T-helper 2 cell treated with Interferon-gamma antibody and Interleukin-4, amounts not matched to agents 100 ng/mL and 5 ng/mL, for 36 hours (primary cell): ENCODE data around the gene LDLRAD4. TPM values are rescaled to one million over a fixed set of nuclear protein-coding genes. Genes with fewer than 3 reads are reported as not detected.

Source experiments
- intact Hi-C: fragments of 100-400 bp; cut with micrococcal nuclease; formaldehyde crosslinking; loops from one replicate; pipeline ENCODE4 v1.15.1; 2023
- total RNA-seq: library from RNA; stranded (reverse); gene quantifications from 2 replicates; pipeline ENCODE4 v1.2.3, GENCODE V29; 2022

Gene LDLRAD4
- total RNA-seq, 1 donor from 2014 or later: 28.5 TPM

DNA sequence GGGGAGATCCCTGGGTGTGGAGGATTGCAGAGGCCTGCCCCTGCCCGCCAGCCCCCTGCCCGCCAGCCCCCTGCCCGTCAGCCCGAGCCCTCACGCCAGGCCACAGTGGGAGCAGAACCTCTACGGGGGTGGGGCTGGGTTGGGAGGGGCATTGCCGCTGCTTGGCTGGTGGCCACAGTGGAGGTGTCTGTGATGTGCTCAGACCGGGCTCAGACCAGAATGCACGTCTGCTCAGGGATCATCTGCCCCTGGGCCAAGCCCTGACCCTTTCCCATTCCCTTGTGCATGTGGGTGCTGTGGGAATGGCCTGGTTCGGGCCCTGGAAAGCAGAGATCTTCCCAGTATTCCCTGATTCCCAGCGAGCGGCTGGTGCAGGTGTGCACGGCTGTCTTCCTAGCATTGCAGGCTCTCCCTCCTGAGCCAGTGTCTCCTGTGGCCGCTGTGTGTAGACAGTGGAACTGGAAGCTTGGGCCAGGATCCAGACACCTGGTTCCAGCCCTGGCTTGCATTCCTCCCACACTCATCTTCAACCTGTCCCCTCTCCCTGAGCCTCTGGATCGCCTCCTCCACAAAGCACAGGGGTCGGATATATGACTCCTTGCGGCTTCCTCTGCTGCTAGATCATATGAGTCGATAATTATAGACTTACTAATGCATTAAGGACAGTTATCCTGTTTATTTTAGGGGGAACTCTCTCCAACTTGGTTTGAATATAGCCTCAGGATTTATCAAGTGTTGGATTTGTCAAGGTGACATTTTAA, 161.6 kb downstream of the LDLRAD4 start:
- intact Hi-C loops: loop anchor here (2.0 to 5.0 kb wide), 3 partner anchors 88 to 347 kb away; partner anchors contain the start of genes FAM210A and RNMT

DNA sequence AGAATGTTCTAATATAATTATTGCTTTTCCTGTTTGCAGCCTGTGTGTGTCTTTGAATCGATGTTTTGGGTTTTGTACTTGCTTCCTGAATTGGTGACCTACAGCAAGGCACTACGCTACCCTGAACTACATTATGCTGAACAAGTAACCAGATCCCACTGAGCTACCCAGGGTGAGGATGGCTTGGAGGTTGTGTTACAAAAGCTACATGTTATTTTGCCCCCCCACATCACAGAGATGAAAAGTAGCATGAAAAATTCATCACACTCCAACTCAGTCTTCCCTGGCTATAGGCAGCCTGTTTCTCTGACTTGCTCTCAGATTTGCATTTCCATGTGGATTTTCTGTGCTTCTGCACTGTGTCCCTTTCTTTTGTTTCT, 162.1 kb downstream of the LDLRAD4 start:
- intact Hi-C loops: no loop called here

DNA sequence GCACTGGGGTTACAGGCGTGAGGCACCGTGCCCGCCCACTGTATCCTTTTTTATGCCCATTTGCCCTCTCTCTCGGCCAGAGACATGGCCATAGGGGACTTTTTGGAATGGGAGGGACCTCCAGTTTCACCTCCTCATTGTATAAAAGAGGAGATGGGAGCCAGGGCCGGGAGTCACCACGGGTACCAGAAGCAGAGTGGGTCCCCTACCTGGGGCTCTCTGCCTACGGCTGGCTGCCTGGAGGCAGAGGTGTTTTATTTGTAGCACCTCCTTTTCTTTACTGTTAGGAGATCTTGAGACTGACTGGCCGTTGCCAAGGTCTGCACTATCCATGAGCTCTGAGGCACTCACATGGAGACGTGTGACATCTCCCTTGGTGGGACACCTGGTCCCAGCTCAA, 162.8 kb downstream of the LDLRAD4 start:
- intact Hi-C loops: no loop called here

DNA sequence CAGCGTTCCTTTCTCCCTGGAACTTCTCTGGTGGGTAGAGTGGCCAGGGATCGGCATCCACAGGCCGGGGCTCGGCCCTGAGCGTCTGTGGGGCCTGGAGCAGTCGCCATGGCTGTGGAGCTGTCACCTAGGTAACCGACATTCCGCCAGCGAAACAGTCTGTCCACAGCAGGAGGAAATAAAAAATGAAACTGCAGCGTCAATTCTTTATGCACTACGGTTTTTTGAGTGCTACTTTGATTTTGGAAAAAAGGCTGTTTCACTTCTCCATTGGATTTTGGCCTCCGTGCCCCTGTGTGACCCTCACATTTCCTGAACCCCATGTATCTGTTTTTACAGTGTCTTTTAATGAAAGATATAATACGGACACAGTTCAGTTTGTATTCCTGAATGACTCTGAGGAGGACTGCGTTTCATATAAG, 163.4 kb downstream of the LDLRAD4 start:
- intact Hi-C loops: loop anchor here (2.0 kb wide), 1 partner anchor 165 kb away; no protein-coding TSS in a partner anchor

DNA sequence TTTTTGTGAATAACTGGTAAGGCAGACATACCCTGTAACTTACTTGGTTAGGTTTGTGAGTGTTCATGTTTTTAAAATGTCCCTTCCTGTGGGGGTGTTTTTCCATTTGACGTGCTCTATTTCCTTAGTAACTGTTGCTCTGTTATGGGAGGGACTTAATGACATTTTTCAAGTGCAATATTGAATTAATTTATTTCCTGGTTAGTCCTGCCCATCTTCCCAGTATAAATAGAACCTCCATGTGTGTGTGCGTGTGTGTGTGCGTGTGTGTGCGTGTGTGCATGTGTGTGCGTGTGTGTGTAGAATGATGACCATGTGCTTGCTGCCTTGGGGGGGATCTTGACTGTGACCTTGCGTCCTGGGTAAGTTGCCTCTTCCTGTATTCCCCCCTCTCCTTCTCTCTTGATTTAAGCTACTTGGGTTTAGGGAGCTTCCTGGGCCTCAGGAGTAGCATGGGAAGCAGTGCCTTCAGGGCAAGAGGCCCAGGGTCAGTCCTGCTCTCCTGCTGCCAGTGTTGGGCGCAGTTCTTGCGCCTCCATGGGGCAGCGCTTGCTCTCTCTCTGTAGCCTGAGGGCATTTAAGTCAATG, 163.9 kb downstream of the LDLRAD4 start:
- intact Hi-C loops: loop anchor here (2.0 kb wide), 1 partner anchor 166 kb away; no protein-coding TSS in a partner anchor

DNA sequence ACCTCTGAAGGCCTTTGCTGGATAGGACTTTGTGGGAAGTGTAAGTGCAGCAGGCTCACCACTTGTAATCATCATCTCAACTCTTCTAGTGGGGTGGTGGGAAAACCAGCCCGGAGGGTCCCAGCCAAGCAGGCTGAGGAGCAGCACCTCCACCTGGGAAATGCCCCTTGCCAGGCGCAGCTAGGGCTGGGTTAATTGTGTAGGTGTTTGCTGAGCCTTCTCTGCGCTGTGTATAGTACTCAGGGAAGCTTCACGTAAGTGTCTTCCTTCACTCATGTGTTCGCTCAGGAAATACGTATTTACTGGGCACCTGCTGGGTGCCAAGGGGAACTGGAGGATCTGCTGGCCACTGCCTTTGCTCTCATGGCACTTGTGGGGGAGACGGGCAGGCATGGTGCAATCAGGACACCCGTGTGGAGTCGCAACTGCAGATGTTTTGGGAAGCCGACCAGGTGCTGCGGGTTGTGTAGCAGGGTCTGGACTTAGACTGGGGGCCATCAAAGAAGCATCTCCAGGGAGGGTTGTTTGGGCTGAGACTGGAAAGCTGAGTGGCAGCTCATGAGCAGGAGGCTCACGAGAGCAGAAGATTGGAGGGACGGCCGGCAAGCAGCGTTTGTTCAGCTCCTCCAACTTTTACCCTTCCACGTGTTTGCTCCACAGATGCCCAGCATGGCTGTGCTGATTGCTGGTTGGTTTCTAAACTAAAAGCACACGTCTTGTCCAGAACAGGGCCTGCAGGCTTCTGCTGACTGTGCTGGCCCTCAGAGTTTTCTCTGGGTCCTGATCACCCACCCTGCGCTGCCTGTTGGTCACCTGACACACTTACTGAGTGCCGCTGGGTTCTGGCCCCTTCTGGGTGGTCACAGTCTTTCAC, 164.6 kb downstream of the LDLRAD4 start:
- intact Hi-C loops: loop anchor here (2.0 kb wide), 1 partner anchor 166 kb away; no protein-coding TSS in a partner anchor

DNA sequence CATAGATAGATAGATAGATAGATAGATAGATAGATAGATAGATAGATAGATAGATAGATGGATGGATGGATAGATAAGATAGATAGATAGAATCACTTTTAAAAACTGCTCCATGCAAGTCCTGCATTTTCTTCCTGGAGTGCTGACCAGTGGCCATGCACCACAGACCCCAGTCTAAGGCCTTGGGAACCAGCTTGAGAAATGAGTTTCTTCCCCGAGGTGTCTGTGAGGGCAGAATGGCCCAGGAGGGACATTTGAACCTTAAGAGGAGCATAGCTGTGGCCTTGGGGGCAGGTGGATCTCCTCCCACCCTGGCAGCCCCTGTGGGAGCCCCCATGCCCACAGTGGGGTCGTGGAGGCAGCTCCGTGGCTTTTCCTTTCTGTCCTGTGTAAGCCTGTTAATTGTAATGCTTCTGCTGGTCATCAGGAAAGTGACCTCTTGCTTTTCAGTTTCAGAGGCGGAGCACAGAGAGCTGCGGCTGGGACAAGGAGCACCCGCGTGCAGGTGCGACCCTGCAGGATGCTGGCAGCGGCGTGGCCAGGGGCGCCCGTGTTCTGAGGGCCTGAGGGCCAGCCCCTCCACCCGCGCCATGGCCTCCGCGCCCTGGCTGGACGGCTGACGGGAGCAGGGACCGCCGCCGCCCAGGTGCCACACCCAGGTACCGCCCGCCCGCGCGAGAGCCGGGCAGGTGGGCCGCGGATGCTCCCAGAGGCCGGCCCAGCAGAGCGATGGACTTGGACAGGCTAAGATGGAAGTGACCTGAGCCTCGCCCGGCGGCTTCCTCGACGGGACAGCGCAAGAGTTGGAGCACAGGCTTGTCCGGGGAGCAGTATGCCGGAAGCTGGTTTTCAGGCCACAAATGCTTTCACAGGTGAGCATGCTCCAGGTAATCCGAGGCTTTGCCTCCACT, 168.6 kb downstream of the LDLRAD4 start:
- intact Hi-C loops: no loop called here

DNA sequence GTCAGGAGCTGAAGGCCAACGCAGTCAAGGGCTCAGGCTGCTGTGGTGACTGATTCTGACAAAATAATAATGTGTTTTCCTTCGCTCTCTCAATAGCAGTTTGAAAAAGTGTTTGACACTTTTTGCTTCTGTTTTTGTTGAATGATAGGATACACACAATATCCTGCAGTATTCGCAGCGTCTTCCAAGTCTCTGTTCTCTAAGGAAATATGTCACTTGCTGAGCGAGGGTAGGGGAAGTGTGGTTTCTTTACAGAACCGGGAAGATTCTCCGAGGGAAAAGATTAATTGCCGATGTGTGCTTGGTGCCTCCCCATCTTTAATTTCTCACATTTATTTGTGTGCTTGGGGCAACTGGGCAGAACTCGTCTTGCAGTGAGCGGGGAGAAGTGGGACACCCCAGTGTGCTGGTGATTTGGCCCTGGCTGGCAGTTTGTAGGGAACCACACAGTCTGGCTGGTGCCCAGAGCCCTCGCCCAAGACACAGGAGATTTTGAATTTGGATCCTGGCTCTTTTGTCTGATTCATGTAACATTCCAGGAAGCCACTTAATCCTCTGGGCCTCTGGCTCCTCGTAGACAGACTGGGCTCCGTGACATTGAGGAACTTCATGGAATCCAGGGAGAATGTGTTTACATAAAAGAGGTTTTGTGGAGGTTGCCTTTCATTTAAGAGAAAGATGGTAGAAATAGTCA, 169.4 kb downstream of the LDLRAD4 start:
- intact Hi-C loops: no loop called here

DNA sequence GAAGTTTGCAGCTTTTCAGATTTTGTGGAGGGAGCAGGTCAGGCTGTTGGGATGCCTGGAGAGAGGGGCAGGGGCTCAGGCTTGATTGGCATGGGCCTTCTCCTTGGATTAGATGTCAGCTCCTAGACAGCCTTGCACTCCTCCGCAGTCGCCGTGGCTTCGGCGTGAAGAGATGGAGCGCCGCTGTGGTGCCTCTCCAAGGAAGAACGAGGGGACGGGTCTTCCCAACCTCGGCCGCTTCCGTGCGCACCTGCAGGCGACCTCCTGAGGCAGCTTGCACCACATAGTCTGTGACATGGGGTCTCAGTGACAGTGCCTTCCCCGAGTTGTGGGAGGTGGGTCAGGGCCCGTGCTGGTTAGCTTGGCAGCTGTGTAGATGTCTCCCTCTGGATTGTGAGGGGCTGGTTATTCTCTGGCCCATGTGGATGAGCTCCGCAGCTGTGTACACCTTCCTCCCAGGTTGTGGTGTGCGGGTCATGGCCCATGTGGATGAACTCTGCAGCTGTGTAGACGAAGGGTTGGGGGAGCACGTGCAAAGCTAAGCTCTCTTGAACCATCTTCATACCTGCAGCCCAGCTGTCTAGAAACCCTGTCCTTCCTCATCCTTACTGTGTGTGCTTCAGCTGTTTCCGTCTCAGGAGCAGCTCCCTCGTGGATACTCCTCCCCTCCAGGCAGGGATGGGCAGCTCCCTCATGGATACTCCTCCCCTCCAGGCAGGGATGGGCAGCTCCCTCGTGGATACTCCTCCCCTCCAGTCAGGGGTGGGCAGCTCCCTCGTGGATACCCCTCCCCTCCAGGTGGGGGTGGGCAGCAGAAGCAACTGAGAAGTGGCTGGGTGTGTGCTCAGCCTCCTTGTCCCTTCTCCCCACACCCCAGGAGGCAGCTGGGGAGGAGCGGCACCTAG, 170.3 kb downstream of the LDLRAD4 start:
- intact Hi-C loops: no loop called here

DNA sequence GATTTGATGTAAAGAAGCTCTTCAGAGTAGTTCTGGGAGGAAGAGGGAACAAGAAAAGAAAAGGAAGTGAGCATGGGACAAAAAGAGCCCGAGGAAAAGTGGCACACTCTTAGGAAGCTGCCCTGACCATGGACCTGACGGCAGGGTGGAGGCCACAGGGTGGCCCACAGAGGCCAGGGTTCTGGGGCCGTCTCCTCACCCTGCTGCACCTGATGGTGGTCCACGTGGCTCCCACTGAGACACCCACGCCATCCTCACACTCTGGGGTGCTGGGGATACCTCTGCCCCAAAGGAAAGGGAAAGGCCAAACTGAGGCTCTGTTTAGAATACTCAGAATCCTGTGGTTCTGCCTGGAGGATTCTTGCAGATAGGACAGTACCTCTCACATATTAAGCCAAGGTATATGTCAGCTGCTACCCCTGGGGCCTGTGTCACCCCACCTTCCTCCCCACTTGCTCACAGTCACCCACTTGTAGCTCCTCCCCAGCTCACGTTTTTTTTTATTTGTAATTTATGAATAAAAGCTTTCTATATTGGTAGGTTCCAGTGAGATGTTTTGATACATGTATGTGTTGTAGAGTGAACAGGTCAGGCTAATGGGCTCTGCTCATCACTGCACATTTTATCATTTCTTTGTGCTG, 171.1 kb downstream of the LDLRAD4 start:
- intact Hi-C loops: no loop called here

DNA sequence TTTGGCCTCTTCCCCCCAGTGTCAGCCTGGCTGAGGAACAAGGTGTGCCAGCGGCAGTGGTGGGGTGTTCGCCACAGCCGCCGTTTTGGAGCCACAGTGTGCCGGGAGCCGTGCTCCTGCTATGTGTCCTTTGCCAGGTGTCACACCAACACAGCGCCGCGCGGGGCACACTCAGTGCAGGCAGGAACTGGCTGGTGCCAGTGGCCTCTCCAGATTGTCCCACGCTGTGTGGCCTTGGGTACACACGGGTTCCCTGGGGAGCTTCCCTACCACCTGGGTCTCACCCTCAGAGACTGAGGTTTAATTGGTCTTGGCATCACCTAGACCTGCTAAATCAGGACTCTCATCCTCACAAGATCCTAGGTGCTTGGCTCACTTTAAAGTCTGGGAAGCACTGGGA, 171.6 kb downstream of the LDLRAD4 start:
- intact Hi-C loops: no loop called here

DNA sequence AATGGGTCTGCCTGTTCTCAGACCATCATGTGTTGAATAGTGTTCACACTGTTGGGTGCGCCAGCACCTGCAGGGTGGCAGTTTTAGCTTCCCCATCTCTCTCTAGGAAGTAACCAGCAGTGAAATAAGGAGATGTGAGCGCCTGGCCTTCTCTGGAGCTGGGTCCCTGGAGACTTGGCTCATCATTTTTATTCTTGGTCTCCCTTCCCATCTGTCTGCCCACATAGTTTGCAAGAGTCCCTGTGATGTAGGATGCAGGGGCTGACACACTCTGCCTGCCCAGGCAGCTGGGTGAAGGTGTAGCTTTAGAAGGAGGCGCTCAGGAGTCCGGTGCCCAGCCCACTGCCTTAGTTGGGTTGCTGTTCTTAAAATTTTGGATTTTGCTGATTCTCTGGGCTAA, 172.2 kb downstream of the LDLRAD4 start:
- intact Hi-C loops: no loop called here

DNA sequence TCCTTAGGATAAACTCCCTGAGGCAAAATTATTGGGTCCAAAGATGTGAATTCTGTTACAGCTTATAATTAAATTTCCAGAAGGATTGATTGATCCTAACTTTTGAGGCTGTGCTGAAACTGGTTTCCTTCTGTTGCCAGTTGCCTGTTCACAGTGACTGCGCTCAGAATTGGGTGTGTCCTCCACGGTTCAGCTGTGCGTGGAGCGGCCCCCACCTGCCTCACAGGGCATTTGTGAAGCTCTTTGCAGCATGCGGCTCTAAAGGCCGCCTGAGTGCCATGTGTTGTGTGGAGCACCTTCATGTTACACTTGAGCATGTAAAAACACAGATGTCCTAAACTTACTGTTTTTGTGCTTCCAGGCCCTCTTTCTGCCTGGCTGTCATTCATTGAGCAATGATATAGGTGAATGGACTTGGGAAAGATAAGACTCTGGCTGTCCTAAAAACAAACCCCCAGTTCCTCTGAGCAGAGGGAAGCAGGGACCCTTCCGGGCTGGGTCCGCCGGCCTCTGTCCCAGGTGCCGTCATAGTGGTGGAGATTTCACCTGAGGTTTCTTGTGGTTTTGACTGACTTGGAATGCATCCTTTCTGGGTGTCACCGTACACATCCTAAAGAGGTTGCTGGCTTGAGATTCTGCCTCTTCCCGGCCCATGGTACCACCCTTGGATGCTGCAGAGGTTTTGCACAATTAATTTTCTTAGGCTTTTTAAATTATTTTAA, 173.6 kb downstream of the LDLRAD4 start:
- intact Hi-C loops: no loop called here

DNA sequence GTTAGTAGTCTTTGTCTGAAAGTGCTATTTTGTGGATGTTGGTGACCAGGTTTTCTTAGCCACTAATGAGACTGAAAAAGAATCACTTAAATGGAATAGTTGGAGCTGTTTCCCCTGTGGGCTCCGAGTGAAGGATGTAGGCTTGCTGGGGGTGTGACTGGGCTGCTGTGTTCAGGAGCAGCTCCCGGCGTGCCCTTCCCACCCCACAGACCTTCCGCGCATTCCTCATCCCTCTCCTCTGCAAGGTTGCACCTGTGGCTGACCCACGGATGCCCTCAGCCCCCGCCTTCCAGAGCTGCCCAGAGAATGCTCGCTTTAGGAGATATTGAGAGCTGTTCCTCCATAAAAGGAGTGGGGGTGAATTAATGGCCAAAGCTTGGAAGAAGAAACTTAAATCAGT, 174.3 kb downstream of the LDLRAD4 start:
- intact Hi-C loops: no loop called here

DNA sequence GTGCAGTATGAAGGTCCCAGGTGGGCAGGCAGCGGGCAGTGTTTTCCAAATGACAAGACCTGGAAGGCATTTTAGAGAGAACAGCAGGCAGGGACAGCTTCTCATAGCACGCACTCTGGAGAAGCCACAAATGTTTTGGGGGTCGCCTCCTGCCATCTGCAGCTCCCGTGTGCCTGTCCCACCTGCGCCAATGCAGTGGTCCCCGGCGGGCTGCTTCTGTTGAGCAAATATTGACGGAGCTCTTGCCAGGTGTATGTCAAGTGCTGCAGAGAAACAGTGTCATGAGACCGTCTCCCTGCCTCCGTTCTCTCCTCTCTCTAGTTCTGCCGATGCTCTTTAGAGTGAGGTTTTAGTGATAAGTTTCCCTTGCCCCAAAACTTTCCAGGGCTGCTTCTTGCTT, 174.8 kb downstream of the LDLRAD4 start:
- intact Hi-C loops: no loop called here

DNA sequence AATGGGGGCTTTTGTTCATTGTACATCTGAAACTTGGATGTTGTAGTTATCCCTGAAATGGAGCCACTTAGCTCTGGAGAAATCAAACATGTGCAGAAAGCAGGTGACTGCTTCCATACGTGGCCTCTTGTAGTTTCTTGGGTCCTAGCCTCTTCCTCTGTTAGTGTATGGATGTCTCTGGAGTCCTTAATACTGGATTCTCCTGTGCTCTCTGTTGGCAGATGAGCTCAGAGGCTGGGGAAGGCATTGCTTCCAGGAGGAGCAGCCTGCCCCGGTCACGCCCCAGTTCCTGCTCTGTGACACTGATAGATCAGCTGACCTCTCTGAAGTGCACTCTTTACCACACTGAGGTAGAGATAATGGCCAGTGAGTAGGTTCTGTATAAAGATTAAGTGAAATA, 176.2 kb downstream of the LDLRAD4 start:
- intact Hi-C loops: no loop called here

DNA sequence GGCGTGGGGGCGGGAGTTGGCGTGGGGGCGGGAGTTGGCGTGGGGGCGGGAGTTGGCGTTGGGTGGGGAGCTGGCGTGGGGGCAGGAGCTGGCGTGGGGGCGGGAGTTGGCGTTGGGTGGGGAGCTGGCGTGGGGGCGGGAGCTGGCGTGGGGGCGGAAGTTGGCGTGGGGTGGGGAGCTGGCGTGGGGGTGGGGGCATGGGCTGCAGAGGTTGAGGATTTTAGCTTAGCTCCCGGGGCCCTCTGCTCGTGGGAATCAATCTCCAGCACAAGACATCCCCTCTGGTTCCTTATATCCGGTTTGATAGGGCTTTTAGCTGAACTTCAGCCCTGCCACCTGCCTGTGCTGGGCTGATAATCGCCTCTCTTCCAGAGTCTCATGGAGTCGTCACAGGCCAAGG, 177.0 kb downstream of the LDLRAD4 start:
- intact Hi-C loops: no loop called here
